Cardiac muscle cell (in vitro differentiated cells and primary cell): ENCODE results near the gene FAM53B. TPM values are rescaled to one million over a fixed set of nuclear protein-coding genes. Genes with fewer than 3 reads are reported as not detected.

ENCODE experiments used
- DNase-seq, 2 donors: peaks; one replicate each; pipeline versions ENCODE4 v3.0.0 to v3.0.0-alpha.2; 2010 to 2017; ENCODE audit warnings: low read depth in 1 of 2, low spot score in 1 of 2
- H3K27ac ChIP-seq: fragments of 200-600 bp; sonication (generic); 2 replicates; pipeline ENCODE4 v1.5.1; 2016
- H3K27me3 ChIP-seq: fragments of 200-600 bp; sonication (generic); 2 replicates; pipeline ENCODE4 v1.6.0; 2016; ENCODE audit warnings: control low read depth
- H3K36me3 ChIP-seq: fragments of 200-600 bp; sonication (generic); 2 replicates; pipeline ENCODE4 v1.5.1; 2016; ENCODE audit warnings: control low read depth
- H3K4me1 ChIP-seq: fragments of 200-600 bp; sonication (generic); 2 replicates; pipeline ENCODE4 v1.8.1; 2017; ENCODE audit warnings: low read depth, mild to moderate bottlenecking, mixed run types
- H3K4me3 ChIP-seq: fragments of 200-600 bp; sonication (generic); 2 replicates; pipeline ENCODE4 v1.5.1; 2016; ENCODE audit warnings: mild to moderate bottlenecking
- H3K9me3 ChIP-seq: fragments of 200-600 bp; sonication (generic); 2 replicates; pipeline ENCODE4 v1.5.1; 2017; ENCODE audit warnings: low read depth, mild to moderate bottlenecking, control low read depth
- polyA plus RNA-seq: library from polyadenylated mRNA; unstranded; fragments of >200 nt; fragmentation: Nextera tagmentation; extraction: Ambion mirVana; gene quantifications from 2 replicates; pipeline ENCODE4 v1.2.1, GENCODE V29; 2016
- total RNA-seq: library from RNA; depleted of rRNA; stranded (reverse); fragments of >200 nt; gene quantifications from 2 replicates; pipeline ENCODE4 v1.2.3, GENCODE V29; 2016
- TF ChIP-seq, protein P1 (sequence below): IDR thresholded peaks from 2 replicates; pipeline ENCODE4 v1.5.1; 2012; ENCODE audit warnings: low read depth, mild to moderate bottlenecking, low read length

Gene FAM53B
- total and polyA plus RNA-seq, 2 experiments from 2014 or later: 10.2 to 34.8 TPM

DNA sequence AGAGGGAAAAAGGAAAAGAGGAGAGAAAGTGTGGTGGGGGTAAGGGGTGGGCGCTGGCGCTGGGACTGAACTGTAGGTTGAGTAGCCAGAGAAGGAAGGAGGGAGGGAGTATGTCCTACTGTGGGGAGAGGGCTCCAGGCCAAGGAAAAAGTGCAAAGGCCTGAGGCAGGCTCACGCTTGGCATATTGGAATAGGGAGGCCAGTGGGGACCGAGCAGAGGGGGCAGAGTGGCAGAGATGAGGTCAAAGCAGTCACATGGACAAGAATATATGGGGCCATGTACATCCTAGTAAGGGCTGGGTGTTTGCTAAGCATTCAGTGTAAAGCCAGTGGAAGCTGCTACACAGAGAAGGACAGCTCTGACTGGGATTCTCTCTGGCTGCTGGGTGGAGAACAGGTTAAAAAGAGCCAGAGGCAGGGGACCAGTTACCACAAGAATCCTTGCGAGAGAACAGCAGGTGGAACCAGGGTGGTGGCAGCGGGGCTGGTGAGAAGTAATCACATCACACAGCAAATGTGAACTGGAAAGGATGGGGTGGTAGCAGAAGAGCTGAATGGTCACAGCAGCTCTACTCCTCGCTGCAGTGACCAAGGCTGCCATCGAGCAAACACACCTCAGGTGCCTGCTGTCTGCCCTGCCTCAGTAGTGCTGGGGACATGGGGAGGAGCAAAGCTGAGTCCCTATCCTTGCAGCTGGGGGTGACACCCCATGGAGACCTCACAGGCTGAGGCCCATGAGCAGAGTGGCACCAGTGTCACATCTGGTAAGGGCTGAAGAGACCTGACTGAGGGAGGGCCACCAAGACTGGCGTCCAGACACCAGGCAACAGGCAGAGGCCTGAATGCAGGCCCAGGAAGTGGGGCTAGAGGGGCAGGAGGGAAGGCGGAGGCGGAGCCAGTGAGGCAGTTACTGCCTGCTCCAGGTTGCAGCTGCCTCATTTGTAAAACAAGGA is 39.5 kb downstream of the FAM53B start:
- Histone ChIP-seq H3K27ac (peak overlapping the region; percentile 39), H3K9me3 (no peaks in the 10 kb centered on the region), H3K27me3 (no peaks in the 10 kb centered on the region), H3K4me1 (peaks cover 42% of the 10 kb centered on the region), H3K4me3 (no peak overlapping the region), H3K36me3 (no peaks in the 10 kb centered on the region)
- TF ChIP-seq, protein P1, sequence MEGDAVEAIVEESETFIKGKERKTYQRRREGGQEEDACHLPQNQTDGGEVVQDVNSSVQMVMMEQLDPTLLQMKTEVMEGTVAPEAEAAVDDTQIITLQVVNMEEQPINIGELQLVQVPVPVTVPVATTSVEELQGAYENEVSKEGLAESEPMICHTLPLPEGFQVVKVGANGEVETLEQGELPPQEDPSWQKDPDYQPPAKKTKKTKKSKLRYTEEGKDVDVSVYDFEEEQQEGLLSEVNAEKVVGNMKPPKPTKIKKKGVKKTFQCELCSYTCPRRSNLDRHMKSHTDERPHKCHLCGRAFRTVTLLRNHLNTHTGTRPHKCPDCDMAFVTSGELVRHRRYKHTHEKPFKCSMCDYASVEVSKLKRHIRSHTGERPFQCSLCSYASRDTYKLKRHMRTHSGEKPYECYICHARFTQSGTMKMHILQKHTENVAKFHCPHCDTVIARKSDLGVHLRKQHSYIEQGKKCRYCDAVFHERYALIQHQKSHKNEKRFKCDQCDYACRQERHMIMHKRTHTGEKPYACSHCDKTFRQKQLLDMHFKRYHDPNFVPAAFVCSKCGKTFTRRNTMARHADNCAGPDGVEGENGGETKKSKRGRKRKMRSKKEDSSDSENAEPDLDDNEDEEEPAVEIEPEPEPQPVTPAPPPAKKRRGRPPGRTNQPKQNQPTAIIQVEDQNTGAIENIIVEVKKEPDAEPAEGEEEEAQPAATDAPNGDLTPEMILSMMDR: no peak
- DNase-seq: no peak

DNA sequence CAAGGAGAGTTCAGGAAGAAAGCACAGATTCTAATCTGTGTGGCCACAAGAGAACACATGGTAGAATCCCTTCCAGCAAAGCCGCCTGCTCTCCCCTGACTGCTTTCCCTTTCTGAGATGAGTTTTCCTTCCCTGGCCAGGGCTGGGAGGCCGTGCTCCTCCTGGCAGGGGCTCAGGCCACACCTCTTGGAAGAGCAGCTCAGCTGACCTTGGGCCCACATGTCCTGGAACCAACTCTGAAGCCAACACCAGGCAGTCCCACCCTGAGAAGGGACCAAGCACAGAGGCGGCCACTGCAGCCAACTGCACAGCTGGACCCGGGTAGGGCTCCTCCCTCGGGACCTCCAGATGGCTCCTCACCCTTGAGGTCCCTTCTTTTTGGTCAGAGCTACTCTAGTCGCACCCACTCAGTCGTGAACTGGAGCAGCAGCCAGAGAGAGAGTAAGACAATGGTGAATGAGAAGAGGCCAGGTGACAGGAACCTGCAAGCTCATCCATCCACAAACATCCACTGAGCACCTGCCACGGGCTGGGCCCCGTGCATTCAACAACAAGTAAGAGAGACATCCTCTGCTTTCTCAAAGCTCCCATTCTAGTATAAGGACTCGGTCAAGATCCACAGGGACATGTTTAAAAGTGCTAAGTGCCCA is 40.3 kb downstream of the FAM53B start:
- peak; percentile 43 to 64 for DNase-seq
- Histone ChIP-seq H3K27ac (peak overlapping the region; percentile 62), H3K4me1 (peaks cover 40% of the 10 kb centered on the region)

GRCh38 chr10:124703372-124703771 is 40.8 kb downstream of the FAM53B start:
- peaks cover 35% of the 10 kb centered on the region for H3K4me1 ChIP-seq
- H3K27me3 ChIP-seq: no peaks in the 10 kb centered on the region
- TF ChIP-seq, protein P1: no peak
- H3K36me3 ChIP-seq: no peaks in the 10 kb centered on the region
- no peak overlapping the region for H3K4me3 ChIP-seq
- DNase-seq: no peak
- H3K9me3 ChIP-seq: no peaks in the 10 kb centered on the region
- peak overlapping the region; percentile 62 for H3K27ac ChIP-seq

More for the DNA sequence above, 40.3 kb downstream of the FAM53B start:
- no peak overlapping the region for H3K4me3 ChIP-seq
- no peaks in the 10 kb centered on the region for H3K27me3 ChIP-seq
- TF ChIP-seq, protein P1: no peak
- H3K36me3 ChIP-seq: no peaks in the 10 kb centered on the region
- no peaks in the 10 kb centered on the region for H3K9me3 ChIP-seq

DNA sequence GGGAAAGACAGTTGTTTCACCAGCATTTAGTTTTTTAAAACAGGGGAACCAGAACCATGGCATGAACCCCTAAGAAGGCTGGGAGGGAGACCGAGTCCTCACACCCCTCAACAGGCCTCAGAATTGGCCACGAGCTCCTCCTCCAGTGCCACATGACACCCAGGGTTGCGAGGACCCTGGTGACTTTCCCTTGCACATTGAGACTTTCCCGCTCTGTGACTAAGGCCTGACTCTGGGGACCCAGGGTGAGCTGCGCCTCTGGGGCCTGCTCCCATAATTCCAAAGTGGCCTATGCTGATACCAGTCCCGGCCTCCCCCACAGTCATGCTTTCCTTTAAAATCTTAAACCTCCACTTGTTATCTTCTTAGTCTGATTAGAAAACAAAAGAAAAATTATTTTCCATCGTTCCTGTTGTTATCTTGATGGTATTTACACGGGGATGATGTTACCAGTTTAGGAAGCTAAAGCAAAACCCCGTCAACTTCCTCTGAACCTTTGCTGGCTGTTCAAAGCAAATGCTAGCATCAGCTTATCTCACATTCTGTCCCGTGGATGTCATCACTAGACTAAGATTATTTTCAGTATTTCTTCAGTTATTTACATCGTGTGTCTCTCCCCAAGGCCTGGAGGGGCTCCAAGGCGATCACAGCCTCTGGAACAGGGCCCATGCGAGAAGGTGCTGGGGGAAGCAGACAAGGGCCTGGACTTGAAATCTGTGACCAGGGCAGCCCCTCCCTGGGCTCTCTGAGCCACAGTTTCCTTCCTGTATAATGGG is 42.1 kb downstream of the FAM53B start:
- Histone ChIP-seq H3K4me1 (peaks cover 35% of the 10 kb centered on the region), H3K9me3 (no peaks in the 10 kb centered on the region), H3K27me3 (no peaks in the 10 kb centered on the region), H3K36me3 (no peaks in the 10 kb centered on the region), H3K4me3 (no peak overlapping the region), H3K27ac (peak overlapping the region; percentile 84)
- TF ChIP-seq, protein P1: no peak
- peak in 1 of 2 donors; percentile 87 for DNase-seq

DNA sequence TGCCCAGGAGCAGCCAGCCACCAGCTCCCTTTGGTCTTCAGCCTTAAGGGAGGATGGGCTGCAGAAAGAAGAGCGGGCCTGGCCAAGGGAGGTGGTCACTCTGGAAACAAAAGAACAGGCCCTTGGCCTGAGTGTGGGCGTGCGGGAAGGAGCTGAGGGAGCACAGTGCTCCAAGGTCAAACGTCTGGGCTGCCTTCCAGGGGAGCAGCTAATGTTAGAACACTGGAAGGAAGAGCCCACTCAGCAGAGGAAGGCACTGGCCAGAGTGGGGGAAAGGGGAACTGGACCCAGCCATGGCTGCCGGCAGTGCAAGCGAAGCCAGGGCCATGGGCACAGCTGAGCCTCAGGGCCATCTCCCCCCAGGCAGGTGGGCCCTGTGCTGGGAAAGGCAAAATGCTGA is 42.7 kb downstream of the FAM53B start:
- Histone ChIP-seq H3K4me1 (peaks cover 35% of the 10 kb centered on the region), H3K36me3 (no peaks in the 10 kb centered on the region), H3K4me3 (no peak overlapping the region), H3K9me3 (no peaks in the 10 kb centered on the region), H3K27me3 (no peaks in the 10 kb centered on the region), H3K27ac (peak overlapping the region; percentile 84)
- TF ChIP-seq, protein P1: peak; percentile 1
- peak; percentile 76 to 95 for DNase-seq
